ENCODE results near the gene NDUFS5.
A peak's percentile ranks its signal among the peaks of the same experiment; 100 is the strongest.
"Not testable (repeated sequence)": the region's sequence is repeated elsewhere in the genome, so short reads cannot be mapped to it uniquely, and the experiment has no call there.

NDUFS5 gene

DNA sequence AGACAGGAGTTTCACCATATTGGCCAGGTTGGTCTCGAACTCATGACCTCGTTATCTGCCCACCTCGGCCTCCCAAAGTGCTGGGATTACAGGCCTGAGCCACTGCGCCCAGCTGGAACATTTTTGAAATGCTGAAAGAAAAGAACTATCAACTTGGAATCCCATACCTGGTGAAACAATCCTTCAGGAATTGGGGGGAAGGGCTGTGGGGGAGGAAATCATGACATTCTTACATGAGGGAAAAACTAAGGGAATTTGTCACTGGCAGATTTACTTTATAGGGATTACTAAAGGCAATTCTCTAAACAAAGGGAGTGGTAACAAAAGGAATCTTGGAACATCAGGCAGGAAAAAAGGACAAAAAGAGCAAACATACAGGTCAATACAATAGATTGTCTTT is 25.8 kb downstream of the NDUFS5 start:
- no peak for DNase-seq (ENCODE audit: low read depth in 1 of 2, low spot score in 1 of 2)
- in situ Hi-C loops (cut with HindIII; ENCODE audit: low pct_unique_long_range_greater_than_20kb, low sequenced_read_pairs): no loop called here
- no peak for TF ChIP-seq JUND (IDR thresholded peaks at IDR 0.05; ENCODE audit: low read depth)

GRCh38 chr1:39055213-39055710 is 29.1 kb downstream of the NDUFS5 start:
- in situ Hi-C loops (cut with HindIII; ENCODE audit: low pct_unique_long_range_greater_than_20kb, low sequenced_read_pairs); DNase-seq (ENCODE audit: low read depth in 1 of 2, low spot score in 1 of 2): not testable (repeated sequence)

GRCh38 chr1:39061516-39061915 is 35.4 kb downstream of the NDUFS5 start:
- DNase-seq (ENCODE audit: low read depth in 1 of 2, low spot score in 1 of 2); in situ Hi-C loops (cut with HindIII; ENCODE audit: low pct_unique_long_range_greater_than_20kb, low sequenced_read_pairs): not testable (repeated sequence)

DNA sequence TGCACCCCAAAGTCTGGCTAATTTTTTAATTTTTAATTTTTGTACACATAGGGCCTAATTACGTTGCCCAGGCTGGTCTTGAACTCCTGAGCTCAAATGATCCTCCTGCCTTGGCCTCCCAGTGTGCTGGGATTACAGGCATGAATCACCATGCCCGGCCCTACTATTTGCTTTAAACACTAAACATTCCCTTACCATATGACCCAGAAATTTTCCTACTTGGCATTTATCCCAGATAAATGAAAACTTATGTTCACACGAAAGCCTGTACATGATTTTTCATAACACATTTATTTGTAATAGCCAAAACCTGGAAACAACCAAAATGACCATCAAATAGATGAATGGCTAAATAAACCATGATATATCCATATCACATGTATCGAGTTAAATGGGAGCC is 35.8 kb downstream of the NDUFS5 start:
- no peak for DNase-seq (ENCODE audit: low read depth in 1 of 2, low spot score in 1 of 2)
- in situ Hi-C loops (cut with HindIII; ENCODE audit: low pct_unique_long_range_greater_than_20kb, low sequenced_read_pairs): no loop called here

DNA sequence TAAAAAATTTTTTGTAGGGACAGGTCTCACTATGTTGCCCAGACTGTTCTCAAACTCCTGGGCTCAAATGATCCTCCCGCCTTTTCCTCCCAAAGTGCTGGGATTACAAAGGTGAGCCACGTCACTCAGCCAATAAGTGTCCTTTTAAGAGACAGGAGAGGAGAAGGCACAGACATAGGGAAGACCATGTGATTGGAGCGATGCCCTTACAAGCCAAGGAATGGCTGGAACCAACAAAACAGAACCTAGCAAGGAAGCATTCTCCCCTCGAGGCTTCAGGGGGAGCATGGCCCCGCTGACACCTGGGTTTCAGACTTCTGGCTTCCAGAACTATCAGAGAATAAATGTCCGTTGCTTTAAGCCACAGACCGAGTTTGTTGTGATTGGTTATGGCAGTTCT is 37.0 kb downstream of the NDUFS5 start:
- no peak for DNase-seq (ENCODE audit: low read depth in 1 of 2, low spot score in 1 of 2)
- TF ChIP-seq JUND (IDR thresholded peaks at IDR 0.05; ENCODE audit: low read depth): no peak
- in situ Hi-C loops (cut with HindIII; ENCODE audit: low pct_unique_long_range_greater_than_20kb, low sequenced_read_pairs): no loop called here

More for the DNA sequence above, 35.8 kb downstream of the NDUFS5 start:
- no peak for TF ChIP-seq JUND (IDR thresholded peaks at IDR 0.05; ENCODE audit: low read depth)

GRCh38 chr1:39063775-39064174 is 37.6 kb downstream of the NDUFS5 start:
- no peak for DNase-seq (ENCODE audit: low read depth in 1 of 2, low spot score in 1 of 2)
- in situ Hi-C loops (cut with HindIII; ENCODE audit: low pct_unique_long_range_greater_than_20kb, low sequenced_read_pairs): no loop called here
- TF ChIP-seq JUND (IDR thresholded peaks at IDR 0.05; ENCODE audit: low read depth): no peak

DNA sequence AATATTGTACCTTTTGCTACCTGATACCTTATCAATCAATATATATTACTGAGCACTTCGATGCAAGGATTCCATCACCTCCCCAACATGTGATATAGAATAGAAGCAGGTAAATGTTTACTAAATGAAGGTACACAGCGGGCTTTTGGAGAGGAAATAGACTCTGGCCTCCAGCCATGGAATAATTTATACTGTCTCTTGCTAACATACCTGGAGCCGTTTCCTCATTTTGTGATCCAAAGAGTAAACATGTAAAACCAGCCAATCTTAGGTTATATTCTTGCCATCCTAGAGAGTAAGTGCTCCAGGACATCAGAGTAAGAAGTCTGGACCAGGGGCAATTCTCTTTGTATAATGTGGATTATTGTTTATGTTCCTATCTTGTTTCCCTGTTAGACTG is 39.4 kb downstream of the NDUFS5 start:
- in situ Hi-C loops (cut with HindIII; ENCODE audit: low pct_unique_long_range_greater_than_20kb, low sequenced_read_pairs): no loop called here
- peak; percentile 36 to 54 for DNase-seq (ENCODE audit: low read depth in 1 of 2, low spot score in 1 of 2)
- TF ChIP-seq JUND (IDR thresholded peaks at IDR 0.05; ENCODE audit: low read depth): no peak

DNA sequence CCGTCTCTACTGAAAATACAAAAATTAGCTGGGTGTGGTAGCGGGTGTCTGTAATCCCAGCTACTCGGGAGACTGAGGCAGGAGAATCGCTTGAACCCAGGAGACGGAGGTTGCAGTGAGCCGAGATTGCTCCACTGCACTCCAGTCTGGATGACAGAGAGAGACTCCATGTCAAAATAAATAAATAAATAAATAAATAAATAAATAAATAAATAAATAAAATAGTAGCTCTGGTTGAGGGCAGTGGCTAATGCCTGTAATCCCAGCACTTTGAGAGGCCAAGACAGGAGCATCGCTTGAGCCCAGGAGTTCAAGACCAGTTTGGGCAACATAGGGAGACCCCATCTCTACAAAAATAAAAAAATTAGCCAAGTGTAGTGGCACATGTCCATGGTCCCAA is 42.1 kb downstream of the NDUFS5 start:
- in situ Hi-C loops (cut with HindIII; ENCODE audit: low pct_unique_long_range_greater_than_20kb, low sequenced_read_pairs); DNase-seq (ENCODE audit: low read depth in 1 of 2, low spot score in 1 of 2): not testable (repeated sequence)

GRCh38 chr1:39071557-39071956 is 45.4 kb downstream of the NDUFS5 start:
- DNase-seq (ENCODE audit: low read depth in 1 of 2, low spot score in 1 of 2); in situ Hi-C loops (cut with HindIII; ENCODE audit: low pct_unique_long_range_greater_than_20kb, low sequenced_read_pairs): not testable (repeated sequence)

DNA sequence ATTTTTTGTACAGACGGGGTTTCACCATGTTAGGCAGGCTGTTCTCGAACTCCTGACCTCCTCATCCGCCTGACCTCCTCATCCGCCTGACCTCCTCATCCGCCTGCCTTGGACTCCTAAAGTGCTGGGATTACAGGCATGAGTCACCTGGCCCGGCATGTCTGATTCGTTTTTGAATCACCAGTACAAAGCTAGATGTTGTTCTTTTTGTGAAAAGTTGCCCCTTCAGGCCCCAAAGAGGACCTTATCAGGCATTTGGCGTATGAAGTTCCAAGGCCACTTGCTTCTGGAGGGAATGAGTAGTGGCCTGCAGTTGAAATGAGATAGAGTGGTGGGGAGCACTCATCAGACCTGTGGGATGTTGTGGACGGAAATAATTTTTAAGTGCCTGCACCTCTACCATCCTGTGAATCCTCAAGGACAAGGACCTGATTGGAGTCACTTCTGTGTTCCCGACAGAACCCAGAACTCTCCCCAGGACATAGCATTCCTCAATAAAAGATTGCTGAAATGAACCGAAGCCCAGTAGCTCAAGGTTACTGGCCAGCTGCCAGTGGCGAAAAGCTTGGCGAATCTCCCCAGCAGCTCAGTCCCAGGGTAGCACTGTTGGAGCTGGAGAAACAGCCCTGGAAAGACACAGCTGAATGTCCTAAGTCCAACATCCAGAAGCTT is 50.1 kb downstream of the NDUFS5 start:
- TF ChIP-seq JUND (IDR thresholded peaks at IDR 0.05; ENCODE audit: low read depth): no peak
- DNase-seq (ENCODE audit: low read depth in 1 of 2, low spot score in 1 of 2): no peak
- in situ Hi-C loops (cut with HindIII; ENCODE audit: low pct_unique_long_range_greater_than_20kb, low sequenced_read_pairs): no loop called here

DNA sequence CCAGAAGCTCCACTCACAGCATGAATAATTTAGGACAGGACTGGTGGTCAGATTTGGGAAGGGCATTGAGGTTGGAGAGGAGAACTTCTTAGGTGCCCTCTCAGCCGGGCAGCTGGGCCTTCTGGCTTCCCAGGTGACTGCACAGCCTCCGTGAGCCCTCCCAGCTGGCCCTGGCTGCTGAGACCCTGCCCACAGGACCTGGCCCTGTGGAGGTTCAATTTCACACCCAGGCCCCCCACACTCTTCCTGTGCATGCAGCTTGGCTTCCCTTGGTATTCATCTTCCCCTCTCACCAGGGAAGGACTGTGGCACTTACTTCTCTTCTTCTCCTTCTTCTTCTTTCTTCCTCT is 50.6 kb downstream of the NDUFS5 start:
- TF ChIP-seq JUND (IDR thresholded peaks at IDR 0.05; ENCODE audit: low read depth): no peak
- no peak for DNase-seq (ENCODE audit: low read depth in 1 of 2, low spot score in 1 of 2)
- in situ Hi-C loops (cut with HindIII; ENCODE audit: low pct_unique_long_range_greater_than_20kb, low sequenced_read_pairs): no loop called here

- in situ Hi-C loops (cut with HindIII; ENCODE audit: low pct_unique_long_range_greater_than_20kb, low sequenced_read_pairs): no loop called here
- no peak for TF ChIP-seq JUND (IDR thresholded peaks at IDR 0.05; ENCODE audit: low read depth)
- no peak for DNase-seq (ENCODE audit: low read depth in 1 of 2, low spot score in 1 of 2)
These were observed 54.2 kb downstream of the NDUFS5 start for GRCh38 chr1:39080269-39080826.

DNA sequence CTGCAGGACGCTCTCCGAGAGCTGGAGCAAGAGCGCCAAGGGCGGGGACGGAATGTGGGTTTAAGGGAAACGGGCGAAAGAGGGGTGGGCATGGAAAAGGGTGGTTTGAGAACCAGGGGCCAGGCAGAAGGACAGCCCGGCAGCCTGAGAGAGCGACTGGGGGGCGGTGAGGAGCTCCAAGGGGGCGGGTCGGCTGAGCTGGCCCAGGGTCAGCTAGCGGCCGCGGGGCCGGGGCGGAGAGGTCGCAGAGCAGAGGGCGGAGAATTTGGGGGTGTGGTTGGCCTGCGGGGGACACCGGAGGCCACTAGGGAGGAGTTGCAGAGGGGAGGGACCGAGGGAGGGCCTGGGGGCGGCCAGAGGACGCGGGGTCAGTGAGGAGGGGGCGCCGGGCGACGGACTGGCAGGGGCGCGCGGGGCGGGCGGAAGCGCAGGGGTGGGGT is 54.7 kb downstream of the NDUFS5 start:
- no peak for DNase-seq (ENCODE audit: low read depth in 1 of 2, low spot score in 1 of 2)
- TF ChIP-seq JUND (IDR thresholded peaks at IDR 0.05; ENCODE audit: low read depth): no peak
- in situ Hi-C loops (cut with HindIII; ENCODE audit: low pct_unique_long_range_greater_than_20kb, low sequenced_read_pairs): no loop called here

Measured in T47D (cell line).